Muscle of leg (tissue), 11 donors: ENCODE data around the gene PACS1. TPM values are rescaled to one million over a fixed set of nuclear protein-coding genes. Genes with fewer than 3 reads are reported as not detected.

Experiments
- DNase-seq: peaks from one replicate; pipeline ENCODE4 v3.0.0; 2013
- H3K27ac ChIP-seq: one replicate; pipeline ENCODE4 v1.5.1; 2013; ENCODE audit warnings: mild to moderate bottlenecking, low read length, control low read depth
- H3K27me3 ChIP-seq: one replicate; pipeline ENCODE4 v1.6.1; 2013; ENCODE audit warnings: low read length; ENCODE audit not compliant: control insufficient read depth, insufficient read depth
- H3K36me3 ChIP-seq: one replicate; pipeline ENCODE4 v1.6.1; 2013; ENCODE audit warnings: low read length; ENCODE audit not compliant: control insufficient read depth, insufficient read depth
- H3K4me1 ChIP-seq: one replicate; pipeline ENCODE4 v1.6.1; 2013; ENCODE audit warnings: low read length; ENCODE audit not compliant: control insufficient read depth, insufficient read depth
- H3K4me3 ChIP-seq: one replicate; pipeline ENCODE4 v1.5.1; 2013; ENCODE audit warnings: low read length, control low read depth
- H3K9me3 ChIP-seq: replicated peaks from 2 replicates; pipeline ENCODE4 v1.6.1; 2013; ENCODE audit warnings: low read depth, low read length; ENCODE audit not compliant: control insufficient read depth
- WGBS: methylation state at CpG from one replicate; pipeline ENCODE4 v1.1.5; 2013; ENCODE audit warnings: missing lambda C conversion rate; ENCODE audit not compliant: insufficient coverage; 5-methylcytosine and 5-hydroxymethylcytosine counted together
- polyA plus RNA-seq, 8 donors: library from polyadenylated mRNA; unstranded; fragments of 120-200 nt; gene quantifications; one replicate each; pipeline versions ENCODE4 v1.2.1 to v1.2.3, GENCODE V29; 2013; ENCODE audit warnings: inconsistent platforms in 1 of 8, low replicate concordance in 1 of 8; ENCODE audit not compliant: insufficient read length in 8 of 8, insufficient read depth in 1 of 8
- total RNA-seq: library from RNA; stranded (reverse); fragments of 120-200 nt; gene quantifications from one replicate; pipeline ENCODE4 v1.2.4, GENCODE V29; 2013

PACS1 gene
- total and polyA plus RNA-seq, 9 donors = 13.2 to 41.3 (median 30.9) TPM

- H3K4me3 ChIP-seq = no peak overlapping the region
- H3K9me3 ChIP-seq = no peaks in the 10 kb centered on the region
- WGBS = 75% methylated on average over 2 of the region's 5 CpGs
- peaks cover 5% of the 10 kb centered on the region for H3K27me3 ChIP-seq
- H3K27ac ChIP-seq = no peak overlapping the region
- no peaks in the 10 kb centered on the region for H3K4me1 ChIP-seq
- no peaks in the 10 kb centered on the region for H3K36me3 ChIP-seq
- no peak for DNase-seq
Observed at GRCh38 chr11:66036334-66036710, 33.8 kb upstream of the PACS1 start.

GRCh38 chr11:66037327-66037726, 32.7 kb upstream of the PACS1 start:
- H3K27ac ChIP-seq = no peak overlapping the region
- no peaks in the 10 kb centered on the region for H3K36me3 ChIP-seq
- DNase-seq = no peak
- no peaks in the 10 kb centered on the region for H3K9me3 ChIP-seq
- H3K27me3 ChIP-seq = peaks cover 5% of the 10 kb centered on the region
- H3K4me1 ChIP-seq = no peaks in the 10 kb centered on the region
- WGBS = no CpG with 5 or more reads among the region's 3 CpGs
- H3K4me3 ChIP-seq = no peak overlapping the region

GRCh38 chr11:66039765-66040164, 30.3 kb upstream of the PACS1 start:
- Histone ChIP-seq H3K27me3 (peaks cover 2% of the 10 kb centered on the region), H3K27ac (no peak overlapping the region), H3K4me1 (no peaks in the 10 kb centered on the region), H3K9me3 (no peaks in the 10 kb centered on the region), H3K36me3 (no peaks in the 10 kb centered on the region), H3K4me3 (no peak overlapping the region)
- 92% methylated on average over 2 of the region's 3 CpGs for WGBS
- no peak for DNase-seq

- no peak overlapping the region for H3K4me3 ChIP-seq
- 96% methylated on average over 80 of the region's 81 CpGs for WGBS
- H3K27me3 ChIP-seq = peaks cover 7% of the 10 kb centered on the region
- no peaks in the 10 kb centered on the region for H3K9me3 ChIP-seq
- H3K27ac ChIP-seq = no peak overlapping the region
- peaks cover 4% of the 10 kb centered on the region for H3K4me1 ChIP-seq
- DNase-seq = no peak
- no peaks in the 10 kb centered on the region for H3K36me3 ChIP-seq
Observed at GRCh38 chr11:66042227-66042995, 27.7 kb upstream of the PACS1 start.

- H3K36me3 ChIP-seq = no peaks in the 10 kb centered on the region
- DNase-seq = no peak
- no peak overlapping the region for H3K4me3 ChIP-seq
- H3K27me3 ChIP-seq = peaks cover 12% of the 10 kb centered on the region
- 96% methylated on average over 80 of the region's 88 CpGs for WGBS
- no peak overlapping the region for H3K27ac ChIP-seq
- H3K9me3 ChIP-seq = no peaks in the 10 kb centered on the region
- H3K4me1 ChIP-seq = peaks cover 4% of the 10 kb centered on the region
Observed at GRCh38 chr11:66042996-66043906, 26.8 kb upstream of the PACS1 start.

- WGBS = 69% methylated on average over 4 of the region's 6 CpGs
- peaks cover 21% of the 10 kb centered on the region for H3K27me3 ChIP-seq
- peaks cover 8% of the 10 kb centered on the region for H3K4me1 ChIP-seq
- H3K27ac ChIP-seq = no peak overlapping the region
- no peak for DNase-seq
- H3K36me3 ChIP-seq = no peaks in the 10 kb centered on the region
- no peak overlapping the region for H3K4me3 ChIP-seq
- no peaks in the 10 kb centered on the region for H3K9me3 ChIP-seq
Observed at GRCh38 chr11:66044757-66045156, 25.3 kb upstream of the PACS1 start.

- no peaks in the 10 kb centered on the region for H3K36me3 ChIP-seq
- H3K27ac ChIP-seq = no peak overlapping the region
- H3K4me3 ChIP-seq = no peak overlapping the region
- 4% methylated on average over 9 of the region's 11 CpGs for WGBS
- peaks cover 8% of the 10 kb centered on the region for H3K4me1 ChIP-seq
- DNase-seq = peak; percentile 77
- H3K27me3 ChIP-seq = peaks cover 21% of the 10 kb centered on the region
- H3K9me3 ChIP-seq = no peaks in the 10 kb centered on the region
Observed at GRCh38 chr11:66045177-66045639, 24.9 kb upstream of the PACS1 start.

- H3K27ac ChIP-seq = no peak overlapping the region
- no peak overlapping the region for H3K4me3 ChIP-seq
- H3K9me3 ChIP-seq = no peaks in the 10 kb centered on the region
- 79% methylated on average over 2 of the region's 3 CpGs for WGBS
- H3K27me3 ChIP-seq = peaks cover 21% of the 10 kb centered on the region
- H3K4me1 ChIP-seq = peaks cover 19% of the 10 kb centered on the region
- DNase-seq = no peak
- H3K36me3 ChIP-seq = no peaks in the 10 kb centered on the region
Observed at GRCh38 chr11:66046901-66047300, 23.2 kb upstream of the PACS1 start.

- H3K4me3 ChIP-seq = no peak overlapping the region
- peaks cover 21% of the 10 kb centered on the region for H3K27me3 ChIP-seq
- no peak overlapping the region for H3K27ac ChIP-seq
- H3K9me3 ChIP-seq = no peaks in the 10 kb centered on the region
- H3K4me1 ChIP-seq = peaks cover 19% of the 10 kb centered on the region
- WGBS = 71% methylated on average over 9 of the region's 11 CpGs
- no peak for DNase-seq
- peaks cover under 1% of the 10 kb centered on the region for H3K36me3 ChIP-seq
Observed at GRCh38 chr11:66047541-66048365, 22.3 kb upstream of the PACS1 start.
